Effector memory CD8-positive, alpha-beta T cell (primary cell): ENCODE results near the gene NOS3.
A peak's percentile ranks its signal among the peaks of the same experiment; 100 is the strongest.

Experiments used
- ATAC-seq: fragments of 150-1000 bp; cut with Tn5 transposase; replicated peaks from 2 replicates; pipeline ENCODE4 v1.10.0; 2021; ENCODE audit warnings: mild to moderate bottlenecking, moderate library complexity
- DNase-seq, 3 experiments: peaks; one replicate each; pipeline ENCODE4 v3.0.0; 2021
- H3K27ac Mint-ChIP-seq, 2 donors: one replicate each; pipeline ENCODE4 v1.8.0; 2022; ENCODE audit warnings: mild to moderate bottlenecking in 2 of 2, mixed read lengths in 2 of 2, moderate library complexity in 2 of 2
- H3K27me3 Mint-ChIP-seq, 2 donors: one replicate each; pipeline ENCODE4 v1.8.0; 2022; ENCODE audit warnings: mixed read lengths in 2 of 2
- H3K36me3 Mint-ChIP-seq: one replicate; pipeline ENCODE4 v1.8.0; 2022; ENCODE audit warnings: mild to moderate bottlenecking, moderate library complexity, mixed read lengths; ENCODE audit not compliant: insufficient read depth
- H3K4me1 Mint-ChIP-seq, 2 donors: one replicate each; pipeline ENCODE4 v1.8.0; 2022; ENCODE audit warnings: low read depth in 2 of 2, mixed read lengths in 2 of 2
- H3K4me3 Mint-ChIP-seq, 2 donors: one replicate each; pipeline ENCODE4 v1.8.0; 2022; ENCODE audit warnings: mild to moderate bottlenecking in 2 of 2, mixed read lengths in 2 of 2, moderate library complexity in 2 of 2
- H3K9me3 Mint-ChIP-seq, 2 donors: one replicate each; pipeline ENCODE4 v1.8.0; 2022; ENCODE audit warnings: mixed read lengths in 2 of 2
- total RNA-seq, 9 experiments: gene quantifications; one replicate each; lab custom pipeline; 2026; lab: John Stamatoyannopoulos, UW

NOS3 gene
- total RNA-seq = 1.5 to 6.9 (median 4.0) reads per million in 9 experiments

- ATAC-seq (no peak), DNase-seq (no peak)
- Mint-ChIP-seq H3K9me3 (peaks cover 0 to 15% of the 10 kb centered on the region in 2 donors), H3K27me3 (peaks cover 17 to 57% of the 10 kb centered on the region in 2 donors), H3K36me3 (peaks cover 6% of the 10 kb centered on the region), H3K4me1 (peaks cover 19 to 22% of the 10 kb centered on the region in 2 donors), H3K27ac (no peak within 1 kb of the TSS), H3K4me3 (no peak within 1 kb of the TSS)
Observed at GRCh38 chr7:150990416-150991186, at the start of gene NOS3. Gene NOS3 (plus strand): TSS chr7:150991017. CDS start chr7:150993804, 2,787 bp downstream.

DNA sequence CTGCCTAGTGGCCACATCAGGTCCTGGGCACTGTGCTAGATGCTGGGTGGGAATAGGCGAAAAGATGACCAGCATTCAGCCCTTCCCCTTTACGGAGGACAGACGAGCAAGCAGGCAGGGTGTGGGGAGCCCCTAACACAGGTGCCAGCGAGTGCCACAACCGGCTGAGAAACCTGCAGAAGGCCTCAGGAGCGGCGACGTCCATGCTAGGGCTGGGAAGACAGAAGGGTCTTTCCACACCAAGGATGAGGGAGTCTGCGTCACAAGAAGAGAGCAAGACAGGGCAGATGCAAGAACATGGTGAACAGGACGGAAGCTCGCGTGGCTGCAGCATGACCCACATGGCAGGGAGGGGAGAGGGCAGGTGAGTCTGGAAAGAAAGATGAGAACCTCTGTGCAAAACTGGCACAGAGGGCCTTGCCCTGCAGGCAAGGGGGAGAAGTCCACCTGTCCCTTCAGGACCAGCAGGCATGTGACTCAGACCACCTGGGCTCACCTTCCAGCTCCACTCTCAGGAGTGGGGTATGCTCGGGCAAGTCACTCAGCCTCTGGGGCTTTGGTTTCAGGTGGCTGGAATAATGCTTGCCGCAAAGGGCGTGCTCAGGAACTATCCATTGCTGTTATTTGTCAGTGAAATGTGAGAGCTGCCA lies 49.3 kb upstream of the NOS3 start:
- no peak overlapping the region for H3K4me3 Mint-ChIP-seq
- no peaks in the 10 kb centered on the region for H3K9me3 Mint-ChIP-seq
- DNase-seq (no peak), ATAC-seq (no peak)
- peaks cover under 1% of the 10 kb centered on the region for H3K36me3 Mint-ChIP-seq
- peaks cover 10 to 19% of the 10 kb centered on the region in 2 donors for H3K27me3 Mint-ChIP-seq
- H3K27ac Mint-ChIP-seq = peak overlapping the region; percentile 9 to 54
- peaks cover 34 to 41% of the 10 kb centered on the region in 2 donors for H3K4me1 Mint-ChIP-seq

GRCh38 chr7:150942001-150942590 lies 48.7 kb upstream of the NOS3 start:
- H3K27me3 Mint-ChIP-seq = peaks cover 10 to 25% of the 10 kb centered on the region in 2 donors
- peaks cover 36 to 40% of the 10 kb centered on the region in 2 donors for H3K4me1 Mint-ChIP-seq
- H3K4me3 Mint-ChIP-seq = peak overlapping the region in 1 of 2 donors; percentile 46
- H3K36me3 Mint-ChIP-seq = peaks cover 2% of the 10 kb centered on the region
- no peak overlapping the region for H3K27ac Mint-ChIP-seq
- ATAC-seq (peak; percentile 94), DNase-seq (peak; percentile 39 to 46 (median 39))
- H3K9me3 Mint-ChIP-seq = no peaks in the 10 kb centered on the region

DNA sequence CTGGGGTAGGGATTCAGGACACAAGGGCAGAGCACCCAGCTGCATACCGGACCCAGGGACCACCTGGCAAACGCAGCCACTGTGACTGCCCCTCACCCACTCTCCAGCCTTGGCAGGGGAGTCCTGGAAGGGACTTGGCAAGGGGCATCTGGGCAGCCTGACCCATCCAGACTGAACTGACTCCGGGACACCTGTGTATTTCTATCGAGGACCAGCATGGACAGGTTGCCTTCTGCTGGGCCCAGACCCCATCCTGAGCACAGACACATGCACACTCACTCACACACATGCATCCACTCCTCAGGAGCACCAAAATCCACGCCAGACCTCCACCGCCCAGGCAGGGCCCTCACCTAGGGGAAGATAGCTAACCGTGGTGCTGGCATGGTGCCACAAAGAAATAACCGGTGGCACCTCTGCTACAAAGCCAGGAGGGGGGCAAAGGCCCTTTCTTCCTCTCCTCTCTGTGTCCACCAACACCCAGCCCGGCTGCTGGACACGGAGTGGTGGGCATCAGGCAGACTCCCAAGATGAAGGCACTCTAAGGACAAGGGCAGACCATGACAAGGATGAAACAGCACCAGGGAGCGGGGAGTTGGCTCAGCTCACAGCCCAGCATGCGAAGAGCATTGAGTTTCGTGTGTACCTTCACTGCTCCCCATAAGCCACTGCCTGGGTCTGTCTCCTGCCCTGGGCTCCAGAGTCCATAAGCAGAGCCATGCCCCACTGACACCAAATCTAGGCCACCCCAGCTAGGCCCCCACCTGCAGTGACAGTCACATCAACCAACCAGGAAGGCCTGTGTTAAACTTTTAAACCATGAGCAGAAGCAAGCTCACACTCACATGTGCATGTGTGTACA lies 48.0 kb upstream of the NOS3 start:
- Mint-ChIP-seq H3K36me3 (peaks cover 2% of the 10 kb centered on the region), H3K9me3 (no peaks in the 10 kb centered on the region), H3K27me3 (peaks cover 10 to 29% of the 10 kb centered on the region in 2 donors), H3K4me1 (peaks cover 31 to 32% of the 10 kb centered on the region in 2 donors), H3K27ac (no peak overlapping the region), H3K4me3 (peak overlapping the region in 1 of 2 donors; percentile 46)
- ATAC-seq (no peak), DNase-seq (no peak)

- Mint-ChIP-seq H3K36me3 (peaks cover 2% of the 10 kb centered on the region), H3K9me3 (no peaks in the 10 kb centered on the region), H3K27me3 (peaks cover 10 to 35% of the 10 kb centered on the region in 2 donors), H3K4me3 (no peak overlapping the region), H3K27ac (no peak overlapping the region), H3K4me1 (peaks cover 26% of the 10 kb centered on the region in 2 donors)
- DNase-seq = no peak
- ATAC-seq = no peak
Observed at GRCh38 chr7:150943453-150943814, 47.4 kb upstream of the NOS3 start.

DNA sequence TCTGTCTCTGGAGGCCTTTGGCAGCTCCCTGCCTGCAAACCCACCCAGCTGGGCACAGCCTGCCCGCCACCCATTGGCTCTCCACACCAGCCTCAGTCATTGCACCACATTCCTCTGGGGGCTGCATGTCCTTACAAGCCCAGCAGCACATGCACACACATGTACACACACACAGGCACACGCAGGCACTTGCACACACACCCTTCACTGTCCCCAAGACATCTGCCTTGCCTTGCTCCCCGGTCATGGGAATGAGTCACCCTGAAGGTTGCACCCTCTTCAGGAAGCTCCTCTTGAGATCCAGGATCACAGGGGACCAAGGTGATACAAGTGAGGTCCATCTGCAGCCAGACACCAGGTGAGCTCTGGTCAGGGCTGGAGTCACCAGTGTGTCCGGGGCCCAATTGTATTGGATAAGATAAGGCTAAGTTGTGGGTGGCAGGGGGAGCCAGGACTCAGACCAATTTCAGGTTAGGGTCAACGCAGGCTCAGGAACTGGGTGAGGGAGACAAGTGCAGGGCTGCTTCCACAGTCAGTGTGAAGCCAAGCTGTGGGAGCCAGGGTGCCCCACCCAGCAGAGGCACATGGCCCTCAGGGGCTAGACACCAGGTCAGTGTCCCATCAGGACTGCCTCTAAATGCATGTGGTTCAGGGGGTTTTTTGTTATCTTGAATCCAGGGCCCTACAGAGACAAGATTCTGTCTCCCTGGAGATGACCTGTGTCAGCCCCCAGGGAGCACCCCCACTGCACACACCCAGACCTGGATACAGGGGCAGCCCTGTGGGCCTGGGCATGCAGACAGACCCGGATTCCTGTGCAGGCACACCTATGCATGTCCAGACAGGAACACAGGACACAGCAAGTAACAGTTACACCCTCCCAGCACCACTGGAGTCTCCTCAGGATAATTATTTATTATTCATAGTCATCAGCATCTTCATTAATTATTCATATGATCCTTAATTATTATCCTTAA lies 46.5 kb upstream of the NOS3 start:
- Mint-ChIP-seq H3K4me1 (peaks cover 23% of the 10 kb centered on the region in 2 donors), H3K4me3 (no peak overlapping the region), H3K9me3 (no peaks in the 10 kb centered on the region), H3K27me3 (peaks cover 7 to 42% of the 10 kb centered on the region in 2 donors), H3K36me3 (peaks cover 2% of the 10 kb centered on the region), H3K27ac (no peak overlapping the region)
- ATAC-seq (no peak), DNase-seq (no peak)

DNA sequence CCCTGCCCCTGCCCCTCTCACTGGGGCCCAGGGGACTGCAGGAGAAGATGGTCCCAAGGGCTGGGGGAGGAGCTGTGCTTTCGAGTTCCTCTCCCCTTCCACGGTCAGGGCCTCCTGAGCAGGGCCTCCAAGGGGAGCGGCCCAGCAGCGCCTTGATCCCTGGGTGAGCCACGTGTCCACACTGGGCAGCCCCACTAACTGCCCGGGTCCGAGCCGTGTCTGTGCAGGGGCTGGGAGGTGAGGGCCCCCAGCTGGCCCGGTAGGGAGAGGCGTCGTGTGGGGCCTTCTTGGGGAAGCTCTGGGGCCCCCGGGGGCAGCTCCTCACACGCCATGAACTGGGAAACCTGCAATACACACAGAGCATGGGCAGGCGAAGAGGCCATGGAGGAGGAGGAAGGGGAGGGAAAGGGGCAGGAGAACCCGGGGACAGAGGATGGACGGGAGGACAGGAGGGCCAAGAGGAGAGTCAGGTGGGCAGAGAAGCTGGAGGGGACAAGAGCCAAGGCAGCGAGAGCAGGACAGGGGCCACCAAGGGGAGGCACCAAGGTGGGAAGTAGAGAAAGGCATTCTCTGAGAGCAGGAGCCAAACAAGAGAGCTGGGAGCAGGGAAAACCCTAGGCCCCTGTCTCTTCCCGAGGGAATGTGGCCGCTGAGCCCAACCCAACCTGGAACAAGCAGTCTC lies 45.5 kb upstream of the NOS3 start:
- Mint-ChIP-seq H3K36me3 (peaks cover 2% of the 10 kb centered on the region), H3K9me3 (no peaks in the 10 kb centered on the region), H3K27ac (no peak overlapping the region), H3K4me3 (no peak overlapping the region), H3K27me3 (peaks cover 6 to 52% of the 10 kb centered on the region in 2 donors), H3K4me1 (peaks cover 25% of the 10 kb centered on the region in 2 donors)
- ATAC-seq (no peak), DNase-seq (no peak)

- no peak overlapping the region for H3K4me3 Mint-ChIP-seq
- peaks cover 25% of the 10 kb centered on the region in 2 donors for H3K4me1 Mint-ChIP-seq
Observed at GRCh38 chr7:150945853-150946420, 44.9 kb upstream of the NOS3 start.

GRCh38 chr7:150946421-150947240 lies 44.2 kb upstream of the NOS3 start:
- ATAC-seq (no peak), DNase-seq (no peak)
- no peak overlapping the region for H3K4me3 Mint-ChIP-seq
- no peak overlapping the region for H3K27ac Mint-ChIP-seq
- H3K36me3 Mint-ChIP-seq = peaks cover 2% of the 10 kb centered on the region
- H3K9me3 Mint-ChIP-seq = no peaks in the 10 kb centered on the region
- H3K4me1 Mint-ChIP-seq = peaks cover 20% of the 10 kb centered on the region in 2 donors
- peaks cover 6 to 57% of the 10 kb centered on the region in 2 donors for H3K27me3 Mint-ChIP-seq

More at GRCh38 chr7:150945853-150946420, 44.9 kb upstream of the NOS3 start:
- DNase-seq (no peak), ATAC-seq (no peak)
- H3K27ac Mint-ChIP-seq = no peak overlapping the region
- peaks cover 2% of the 10 kb centered on the region for H3K36me3 Mint-ChIP-seq
- H3K9me3 Mint-ChIP-seq = no peaks in the 10 kb centered on the region
- H3K27me3 Mint-ChIP-seq = peaks cover 6 to 52% of the 10 kb centered on the region in 2 donors

GRCh38 chr7:150947241-150947745 lies 43.5 kb upstream of the NOS3 start:
- Mint-ChIP-seq H3K36me3 (peaks cover 2% of the 10 kb centered on the region), H3K9me3 (no peaks in the 10 kb centered on the region), H3K4me1 (peaks cover 13 to 14% of the 10 kb centered on the region in 2 donors), H3K27me3 (peaks cover 6 to 63% of the 10 kb centered on the region in 2 donors), H3K4me3 (no peak overlapping the region), H3K27ac (no peak overlapping the region)
- ATAC-seq (no peak), DNase-seq (no peak)
